Thymus (tissue), 11 donors: ENCODE data around the gene CORO1C. TPM values are rescaled to one million over a fixed set of nuclear protein-coding genes. Genes with fewer than 3 reads are reported as not detected.
"Not testable (repeated sequence)": the region's sequence is repeated elsewhere in the genome, so short reads cannot be mapped to it uniquely, and the experiment has no call there.

ENCODE experiments used
- DNase-seq, 9 donors: peaks; one replicate each; pipeline ENCODE4 v3.0.0-alpha.2; 2013; ENCODE audit warnings: low spot score in 9 of 9, low read depth in 6 of 9, missing footprints in 1 of 9
- H3K27ac ChIP-seq, 2 donors: one replicate each; pipeline ENCODE4 v1.5.1; 2013; ENCODE audit warnings: control low read depth in 1 of 2, low read depth in 1 of 2, low read length in 1 of 2, mild to moderate bottlenecking in 1 of 2, moderate library complexity in 1 of 2
- H3K27me3 ChIP-seq, 2 donors: one replicate each; pipeline ENCODE4 v1.5.1; 2013; ENCODE audit warnings: low read length in 1 of 2; ENCODE audit not compliant: control insufficient read depth in 2 of 2, insufficient read depth in 1 of 2
- H3K36me3 ChIP-seq, 2 donors: one replicate each; pipeline ENCODE4 v1.5.1; 2013; ENCODE audit warnings: low read length in 1 of 2, mild to moderate bottlenecking in 1 of 2, moderate library complexity in 1 of 2; ENCODE audit not compliant: control insufficient read depth in 2 of 2, insufficient read depth in 2 of 2
- H3K4me1 ChIP-seq, 2 donors: one replicate each; pipeline ENCODE4 v1.5.1; 2013; ENCODE audit warnings: low read length in 2 of 2; ENCODE audit not compliant: control insufficient read depth in 2 of 2, insufficient read depth in 2 of 2
- H3K4me3 ChIP-seq, 2 donors: one replicate each; pipeline ENCODE4 v1.5.1; 2013; ENCODE audit warnings: low read length in 2 of 2, control low read depth in 1 of 2, mild to moderate bottlenecking in 1 of 2
- H3K9me3 ChIP-seq, 2 donors: one replicate each; pipeline ENCODE4 v1.5.1; 2013; ENCODE audit warnings: low read length in 1 of 2, mild to moderate bottlenecking in 1 of 2; ENCODE audit not compliant: control insufficient read depth in 2 of 2, insufficient read depth in 1 of 2
- WGBS: extraction: QIAGEN DNeasy Blood & Tissue Kit; methylation state at CpG from one replicate; pipeline ENCODE4 v1.1.7; 2013; 5-methylcytosine and 5-hydroxymethylcytosine counted together
- polyA plus RNA-seq: library from polyadenylated mRNA; stranded (reverse); fragments of 200-250 nt; gene quantifications from one replicate; pipeline ENCODE4 v1.2.3, GENCODE V29; 2013
- total RNA-seq: library from RNA; stranded (reverse); fragments of 120-200 nt; gene quantifications from one replicate; pipeline ENCODE4 v1.2.4, GENCODE V29; 2013
- donor health status: healthy.

Gene CORO1C
- total and polyA plus RNA-seq, 2 donors, result 24.6 to 35.4 TPM

DNA sequence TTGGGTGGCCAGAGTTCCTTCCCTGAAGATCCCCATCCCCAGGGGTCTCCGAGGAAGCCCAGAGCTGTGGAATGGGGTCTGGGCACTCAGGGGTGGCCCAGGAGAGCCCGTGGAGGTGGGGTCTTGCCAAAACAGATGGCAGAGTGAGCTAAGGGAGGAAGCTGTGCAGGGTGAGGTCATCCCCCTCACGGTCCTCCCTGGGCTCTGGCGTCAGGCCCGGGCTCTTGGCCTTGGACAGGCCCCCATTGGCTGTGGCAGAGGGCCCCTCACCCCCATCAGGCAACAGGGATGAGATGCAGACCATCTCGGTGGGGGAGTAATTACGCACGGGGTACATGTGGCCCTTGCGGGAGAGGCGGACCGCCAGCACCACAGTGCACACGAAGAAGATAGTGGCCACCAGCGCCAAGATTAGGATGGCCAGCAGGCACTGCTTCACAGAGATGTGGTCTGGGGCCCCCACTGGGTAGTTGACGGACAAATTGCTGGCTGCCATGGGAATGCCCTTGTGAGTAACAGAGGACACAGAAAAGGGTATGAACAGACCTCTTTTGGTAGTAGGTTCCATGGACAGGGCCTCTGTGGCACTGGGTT, 108.3 kb downstream of the CORO1C start:
- Histone ChIP-seq H3K27me3 (no peaks in the 10 kb centered on the region), H3K36me3 (peaks cover 24 to 42% of the 10 kb centered on the region in 2 donors), H3K9me3 (peaks cover 0 to 6% of the 10 kb centered on the region in 2 donors), H3K4me1 (peaks cover 12 to 22% of the 10 kb centered on the region in 2 donors), H3K4me3 (no peak overlapping the region), H3K27ac (no peak overlapping the region)
- WGBS, result 98% methylated on average over 14 of the region's 14 CpGs
- DNase-seq, result no peak

- Histone ChIP-seq H3K27me3 (no peaks in the 10 kb centered on the region), H3K36me3 (peaks cover 24 to 41% of the 10 kb centered on the region in 2 donors), H3K4me1 (peaks cover 14 to 22% of the 10 kb centered on the region in 2 donors), H3K4me3 (no peak overlapping the region), H3K9me3 (peaks cover 0 to 6% of the 10 kb centered on the region in 2 donors), H3K27ac (peak overlapping the region in 1 of 2 donors; percentile 37)
- DNase-seq, result no peak
- 87% methylated on average over 4 of the region's 4 CpGs for WGBS
Observed at GRCh38 chr12:108622421-108622820, 108.9 kb downstream of the CORO1C start.

- H3K36me3 ChIP-seq, result peaks cover 24 to 34% of the 10 kb centered on the region in 2 donors
- no peaks in the 10 kb centered on the region for H3K27me3 ChIP-seq
- WGBS, result 95% methylated on average over 3 of the region's 3 CpGs
- peaks cover 0 to 10% of the 10 kb centered on the region in 2 donors for H3K9me3 ChIP-seq
- no peak for DNase-seq
- no peak overlapping the region for H3K27ac ChIP-seq
- H3K4me1 ChIP-seq, result peaks cover 21 to 27% of the 10 kb centered on the region in 2 donors
- H3K4me3 ChIP-seq, result no peak overlapping the region
Observed at GRCh38 chr12:108621161-108621560, 110.2 kb downstream of the CORO1C start.

DNA sequence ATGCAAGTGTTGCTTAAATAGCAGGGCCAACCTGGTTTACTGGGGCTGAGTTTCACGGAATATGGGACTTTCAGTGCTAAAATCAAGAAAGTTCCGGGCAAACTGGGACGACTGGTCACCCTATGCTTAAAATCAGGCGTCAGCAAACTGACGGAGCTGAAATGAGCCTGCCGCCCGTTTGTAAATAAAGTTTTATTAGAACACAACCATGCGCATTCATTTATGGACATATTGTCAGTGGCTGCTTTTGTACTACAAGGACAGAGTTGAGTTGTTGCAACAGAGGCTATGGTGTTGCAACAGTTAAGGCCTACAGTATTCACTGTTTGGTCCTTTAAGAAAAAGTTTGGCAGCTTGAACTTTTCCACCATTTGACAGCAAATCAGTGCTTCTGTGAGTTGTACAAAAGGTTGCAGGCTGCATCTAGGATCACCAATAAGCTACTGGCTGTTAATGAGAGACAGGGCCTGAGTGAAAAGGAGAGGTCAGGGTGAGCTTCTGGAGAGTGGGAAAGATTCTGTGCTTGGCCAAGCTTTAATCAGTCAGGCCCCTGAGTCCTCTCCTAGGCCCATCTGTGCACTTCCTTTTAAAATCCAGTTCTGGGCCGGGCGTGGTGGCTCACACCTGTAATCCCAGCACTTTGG, 111.0 kb downstream of the CORO1C start:
- Histone ChIP-seq H3K27me3 (no peaks in the 10 kb centered on the region), H3K4me1 (peaks cover 21 to 28% of the 10 kb centered on the region in 2 donors), H3K9me3 (peaks cover 0 to 14% of the 10 kb centered on the region in 2 donors), H3K27ac (no peak overlapping the region), H3K36me3 (peaks cover 24 to 34% of the 10 kb centered on the region in 2 donors), H3K4me3 (no peak overlapping the region)
- DNase-seq, result no peak
- 98% methylated on average over 10 of the region's 10 CpGs for WGBS

DNA sequence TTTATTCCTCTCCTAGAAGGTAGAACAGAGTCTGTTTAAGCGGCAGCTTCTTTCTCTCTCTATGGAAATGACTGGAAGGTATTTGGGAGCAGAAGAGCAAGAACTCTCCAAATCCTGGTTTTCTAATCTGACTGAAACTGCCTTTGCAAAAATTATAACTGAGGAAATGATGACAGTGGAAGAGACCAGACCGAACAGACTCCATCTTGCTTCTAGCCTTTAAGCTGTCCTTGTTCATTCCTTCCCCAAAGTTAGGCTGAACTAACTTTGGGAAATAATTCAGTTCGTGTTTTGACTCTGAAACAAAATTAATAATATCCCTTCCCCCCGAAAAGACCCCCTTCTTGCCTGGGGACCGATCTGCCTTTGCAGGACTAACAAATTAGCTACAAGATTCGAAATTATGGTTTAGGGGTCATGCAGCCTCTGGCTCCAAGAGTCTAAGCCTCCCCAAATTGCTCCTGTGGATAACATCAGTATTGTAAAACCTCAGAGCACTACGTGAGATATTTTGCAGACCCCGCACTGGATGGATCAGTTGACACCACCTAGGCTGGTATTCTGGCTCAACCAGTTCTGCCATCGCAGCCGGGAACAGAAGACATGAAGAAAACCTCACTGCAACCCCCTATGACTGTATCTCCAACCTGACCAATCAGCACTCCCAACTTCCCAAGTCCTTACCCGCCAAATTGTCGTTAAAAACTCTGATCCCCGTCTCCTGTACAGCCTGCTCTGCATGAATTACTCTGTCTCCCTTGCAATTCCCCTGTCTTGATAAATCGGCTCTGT, 111.8 kb downstream of the CORO1C start:
- 94% methylated on average over 14 of the region's 14 CpGs for WGBS
- Histone ChIP-seq H3K4me3 (no peak overlapping the region), H3K27me3 (no peaks in the 10 kb centered on the region), H3K36me3 (peaks cover 24 to 34% of the 10 kb centered on the region in 2 donors), H3K4me1 (peaks cover 21 to 28% of the 10 kb centered on the region in 2 donors), H3K9me3 (peaks cover 0 to 14% of the 10 kb centered on the region in 2 donors), H3K27ac (no peak overlapping the region)
- DNase-seq, result no peak

DNA sequence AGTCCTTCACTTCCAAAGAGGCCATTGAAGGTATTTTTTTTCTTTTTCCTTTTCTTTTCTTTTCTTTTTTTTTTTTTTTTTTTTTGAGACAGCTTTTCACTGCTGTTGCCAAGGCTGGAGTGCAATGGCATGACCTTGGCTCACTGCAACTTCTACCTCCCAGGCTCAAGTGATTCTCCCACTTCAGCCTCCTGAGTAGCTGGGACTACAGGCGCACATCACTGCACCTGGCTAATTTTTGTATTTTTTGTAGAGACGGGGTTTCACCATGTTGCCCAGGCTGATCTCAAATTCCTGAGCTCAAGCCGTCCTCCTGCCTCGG, 112.4 kb downstream of the CORO1C start:
- Histone ChIP-seq H3K9me3 (peaks cover 0 to 14% of the 10 kb centered on the region in 2 donors), H3K36me3 (peaks cover 20 to 31% of the 10 kb centered on the region in 2 donors), H3K4me1 (peaks cover 21 to 28% of the 10 kb centered on the region in 2 donors)
- not testable (repeated sequence) for H3K27ac ChIP-seq, H3K4me3 ChIP-seq, H3K27me3 ChIP-seq, DNase-seq
- 97% methylated on average over 4 of the region's 4 CpGs for WGBS

GRCh38 chr12:108618079-108618952, 113.0 kb downstream of the CORO1C start:
- H3K4me3 ChIP-seq, result no peak overlapping the region
- peaks cover 21 to 28% of the 10 kb centered on the region in 2 donors for H3K4me1 ChIP-seq
- no peaks in the 10 kb centered on the region for H3K27me3 ChIP-seq
- peak overlapping the region; percentile 8 to 26 for H3K27ac ChIP-seq
- H3K9me3 ChIP-seq, result peaks cover 0 to 8% of the 10 kb centered on the region in 2 donors
- 21% methylated on average over 16 of the region's 16 CpGs for WGBS
- H3K36me3 ChIP-seq, result peaks cover 14 to 25% of the 10 kb centered on the region in 2 donors
- peak in 5 of 9 donors; percentile 80 to 88 (median 83) for DNase-seq

DNA sequence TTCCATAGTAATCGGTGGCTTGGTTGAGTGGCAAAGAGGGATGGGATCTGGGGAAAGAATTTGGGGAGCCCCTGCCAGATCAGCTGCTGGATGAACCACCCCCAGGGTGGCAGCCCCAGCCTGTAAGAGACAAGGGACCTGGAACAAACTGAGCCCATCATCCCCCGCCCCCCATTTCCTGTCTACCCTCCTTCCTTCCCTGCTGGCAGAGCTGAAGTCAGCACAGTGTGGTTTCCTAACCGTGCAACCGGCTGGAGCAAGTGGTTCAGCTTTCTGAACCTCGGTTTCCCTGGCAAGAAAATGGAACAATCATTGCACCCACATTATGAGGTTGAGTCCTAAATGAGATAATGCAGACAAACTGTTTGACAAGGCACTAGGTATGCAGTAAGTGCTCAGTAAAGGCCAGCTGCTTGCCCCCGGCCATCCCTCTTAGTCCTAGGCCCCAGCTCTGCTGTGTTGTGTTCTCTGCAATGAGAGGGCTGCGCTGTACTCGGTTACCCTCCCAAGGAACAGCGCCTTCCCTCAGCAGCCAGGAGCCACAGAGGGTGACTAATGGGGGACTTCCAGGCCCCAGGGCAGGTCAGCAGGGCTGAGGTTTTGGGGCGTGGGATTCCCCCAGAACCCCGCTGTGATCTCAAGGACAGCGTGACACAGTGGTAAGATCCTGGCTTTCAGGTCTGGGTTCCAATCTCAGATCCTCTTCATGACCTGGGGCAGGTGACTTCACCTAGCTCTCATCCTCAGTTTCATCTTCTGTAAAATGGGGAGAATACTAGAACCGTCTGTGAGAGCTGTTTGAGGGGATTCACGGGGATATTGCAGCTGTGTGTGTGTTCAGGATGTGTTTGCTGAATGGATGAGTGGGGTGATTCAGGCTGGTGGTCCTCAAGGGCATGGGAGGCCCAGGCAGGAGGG, 114.1 kb downstream of the CORO1C start:
- 64% methylated on average over 14 of the region's 14 CpGs for WGBS
- peak overlapping the region; percentile 85 to 88 for H3K27ac ChIP-seq

More for the DNA sequence above, 114.1 kb downstream of the CORO1C start:
- peak in 3 of 9 donors; percentile 77 to 89 (median 79) for DNase-seq
- H3K36me3 ChIP-seq, result peaks cover 3 to 14% of the 10 kb centered on the region in 2 donors
- H3K4me3 ChIP-seq, result no peak overlapping the region
- peaks cover 21 to 28% of the 10 kb centered on the region in 2 donors for H3K4me1 ChIP-seq
- H3K9me3 ChIP-seq, result peaks cover 0 to 8% of the 10 kb centered on the region in 2 donors
- no peaks in the 10 kb centered on the region for H3K27me3 ChIP-seq
